Smooth muscle cell (in vitro differentiated cells): Measurements from ENCODE around the gene SYTL3. TPM values are rescaled to one million over a fixed set of nuclear protein-coding genes. Genes with fewer than 3 reads are reported as not detected.

Experiments
- DNase-seq: peaks from one replicate; lab custom pipeline; 2025; ENCODE audit not compliant: unreplicated experiment; lab: John Stamatoyannopoulos, UW
- H2AFZ ChIP-seq: fragments of 200-600 bp; sonication (generic); 2 replicates; pipeline ENCODE4 v1.6.0; 2016; ENCODE audit warnings: antibody characterized with exemption, low read depth, mild to moderate bottlenecking
- H3F3A ChIP-seq: fragments of 200-600 bp; sonication (generic); 2 replicates; pipeline ENCODE4 v1.6.0; 2017; ENCODE audit warnings: antibody characterized with exemption, low read depth
- H3K27ac ChIP-seq: fragments of 200-600 bp; sonication (generic); 2 replicates; pipeline ENCODE4 v1.5.1; 2016; ENCODE audit warnings: low read depth, mild to moderate bottlenecking
- H3K27me3 ChIP-seq: fragments of 200-600 bp; sonication (generic); 2 replicates; pipeline ENCODE4 v1.6.1; 2016; ENCODE audit warnings: low read depth, mild to moderate bottlenecking
- H3K36me3 ChIP-seq: fragments of 200-600 bp; sonication (generic); 2 replicates; pipeline ENCODE4 v1.5.1; 2016; ENCODE audit warnings: low read depth
- H3K4me1 ChIP-seq: fragments of 200-600 bp; sonication (generic); 2 replicates; pipeline ENCODE4 v1.5.1; 2016; ENCODE audit warnings: low read depth
- H3K4me2 ChIP-seq: fragments of 200-600 bp; sonication (generic); 2 replicates; pipeline ENCODE4 v1.6.0; 2016; ENCODE audit warnings: mild to moderate bottlenecking
- H3K4me3 ChIP-seq: fragments of 200-600 bp; sonication (generic); 2 replicates; pipeline ENCODE4 v1.5.1; 2016; ENCODE audit warnings: mild to moderate bottlenecking
- H3K79me2 ChIP-seq: fragments of 200-600 bp; sonication (generic); 2 replicates; pipeline ENCODE4 v1.6.0; 2016; ENCODE audit warnings: low read depth, mild to moderate bottlenecking
- H3K9ac ChIP-seq: fragments of 200-600 bp; sonication (generic); 2 replicates; pipeline ENCODE4 v1.6.0; 2016; ENCODE audit warnings: low read depth
- H3K9me3 ChIP-seq: fragments of 200-600 bp; sonication (generic); replicated peaks from 2 replicates; pipeline ENCODE4 v1.5.1; 2016; ENCODE audit warnings: low read depth
- H4K20me1 ChIP-seq: fragments of 200-600 bp; sonication (generic); 2 replicates; pipeline ENCODE4 v1.6.0; 2016; ENCODE audit warnings: low read depth
- WGBS: methylation state at CpG from one replicate; pipeline ENCODE4 v1.1.7; 2016; ENCODE audit warnings: low lambda C conversion rate; 5-methylcytosine and 5-hydroxymethylcytosine counted together
- polyA plus RNA-seq: library from polyadenylated mRNA; unstranded; fragments of >200 nt; fragmentation: Nextera tagmentation; extraction: Ambion mirVana; gene quantifications from 2 replicates; pipeline ENCODE4 v1.2.1, GENCODE V29; 2016
- total RNA-seq: library from RNA; depleted of rRNA; stranded (reverse); fragments of >200 nt; gene quantifications from 2 replicates; pipeline ENCODE4 v1.2.3, GENCODE V29; 2014
- TF ChIP-seq, protein P1 (sequence below): fragments of 200-600 bp; sonication (generic); IDR thresholded peaks from 2 replicates; pipeline ENCODE4 v1.5.1; 2017; ENCODE audit warnings: borderline replicate concordance, mild to moderate bottlenecking, antibody characterized with exemption; ENCODE audit not compliant: insufficient read depth, poor library complexity, severe bottlenecking

The SYTL3 gene
- total and polyA plus RNA-seq, 2 experiments from 2014 or later, result 0.13 to 1.2 TPM

DNA sequence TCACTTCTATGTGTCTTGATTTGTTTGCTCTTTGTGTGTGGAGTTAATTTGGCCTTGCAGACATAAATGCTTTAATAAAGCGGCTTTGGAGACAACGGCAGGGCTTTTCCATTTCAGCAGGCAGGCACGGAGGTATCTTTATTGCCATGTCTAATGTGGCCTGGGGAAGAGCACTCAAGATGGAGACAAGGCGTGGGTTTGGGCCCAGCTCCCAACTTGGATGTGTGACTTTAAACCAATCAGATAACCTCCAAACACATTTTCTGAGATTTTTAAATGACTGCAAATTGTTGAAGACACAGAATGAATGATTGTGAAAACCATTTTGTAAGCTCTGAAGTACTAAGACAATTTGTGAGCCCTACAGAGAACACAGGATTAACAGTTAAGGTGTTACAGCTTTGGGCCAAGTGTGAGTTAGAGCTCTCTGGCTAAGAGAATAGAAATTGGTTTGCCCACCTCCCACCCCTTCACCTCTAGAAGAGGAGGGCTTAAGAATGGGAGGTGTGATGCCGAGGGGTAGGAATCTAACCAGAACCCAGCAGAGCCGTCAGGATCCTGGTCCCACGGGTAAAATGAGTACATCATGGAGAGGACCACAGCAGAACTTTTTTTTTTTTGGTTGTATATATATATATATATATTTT lies 14.3 kb upstream of the SYTL3 start:
- TF ChIP-seq, protein P1, sequence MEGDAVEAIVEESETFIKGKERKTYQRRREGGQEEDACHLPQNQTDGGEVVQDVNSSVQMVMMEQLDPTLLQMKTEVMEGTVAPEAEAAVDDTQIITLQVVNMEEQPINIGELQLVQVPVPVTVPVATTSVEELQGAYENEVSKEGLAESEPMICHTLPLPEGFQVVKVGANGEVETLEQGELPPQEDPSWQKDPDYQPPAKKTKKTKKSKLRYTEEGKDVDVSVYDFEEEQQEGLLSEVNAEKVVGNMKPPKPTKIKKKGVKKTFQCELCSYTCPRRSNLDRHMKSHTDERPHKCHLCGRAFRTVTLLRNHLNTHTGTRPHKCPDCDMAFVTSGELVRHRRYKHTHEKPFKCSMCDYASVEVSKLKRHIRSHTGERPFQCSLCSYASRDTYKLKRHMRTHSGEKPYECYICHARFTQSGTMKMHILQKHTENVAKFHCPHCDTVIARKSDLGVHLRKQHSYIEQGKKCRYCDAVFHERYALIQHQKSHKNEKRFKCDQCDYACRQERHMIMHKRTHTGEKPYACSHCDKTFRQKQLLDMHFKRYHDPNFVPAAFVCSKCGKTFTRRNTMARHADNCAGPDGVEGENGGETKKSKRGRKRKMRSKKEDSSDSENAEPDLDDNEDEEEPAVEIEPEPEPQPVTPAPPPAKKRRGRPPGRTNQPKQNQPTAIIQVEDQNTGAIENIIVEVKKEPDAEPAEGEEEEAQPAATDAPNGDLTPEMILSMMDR, result no peak
- Histone ChIP-seq H3K27me3 (no peaks in the 10 kb centered on the region), H3K79me2 (peaks cover 13% of the 10 kb centered on the region), H3F3A (no peaks in the 10 kb centered on the region), H3K4me1 (no peaks in the 10 kb centered on the region), H3K36me3 (no peaks in the 10 kb centered on the region), H3K4me3 (no peak overlapping the region), H3K4me2 (no peak overlapping the region), H3K9me3 (no peaks in the 10 kb centered on the region), H2AFZ (no peak overlapping the region), H3K9ac (no peak overlapping the region), H4K20me1 (peaks cover 25% of the 10 kb centered on the region), H3K27ac (no peak overlapping the region)
- WGBS, result 89% methylated on average over 7 of the region's 7 CpGs
- no peak for DNase-seq

DNA sequence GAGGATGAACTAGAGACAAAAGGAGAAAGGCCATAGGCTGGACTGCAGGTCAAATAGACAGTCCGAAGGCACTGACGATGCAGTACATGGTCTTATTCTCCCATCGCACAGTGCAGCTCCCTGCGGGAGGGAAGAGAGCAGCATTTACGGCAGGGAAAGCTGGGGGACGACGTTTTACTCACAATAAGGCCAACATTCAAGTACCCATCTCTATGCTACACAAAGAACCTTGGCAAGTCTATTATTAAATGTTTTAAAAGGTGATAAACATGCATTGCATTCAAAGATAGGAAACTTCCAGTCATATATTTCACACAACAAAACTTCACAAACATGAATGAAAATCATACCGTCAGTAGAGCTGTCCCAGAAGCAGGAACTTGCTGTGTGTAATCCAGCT lies 13.1 kb upstream of the SYTL3 start:
- Histone ChIP-seq H3K27me3 (no peaks in the 10 kb centered on the region), H3K36me3 (no peaks in the 10 kb centered on the region), H3K4me2 (no peak overlapping the region), H3K4me3 (no peak overlapping the region), H2AFZ (no peak overlapping the region), H3K9me3 (no peaks in the 10 kb centered on the region), H3K27ac (no peak overlapping the region), H3K79me2 (peaks cover 26% of the 10 kb centered on the region), H3K4me1 (no peaks in the 10 kb centered on the region), H3K9ac (no peak overlapping the region), H3F3A (no peaks in the 10 kb centered on the region), H4K20me1 (peaks cover 38% of the 10 kb centered on the region)
- 91% methylated on average over 8 of the region's 8 CpGs for WGBS
- TF ChIP-seq, protein P1, result no peak
- DNase-seq, result no peak

GRCh38 chr6:158638324-158638854 lies 11.5 kb upstream of the SYTL3 start:
- Histone ChIP-seq H3F3A (no peaks in the 10 kb centered on the region), H3K4me3 (no peak overlapping the region), H3K4me2 (no peak overlapping the region), H3K9ac (no peak overlapping the region), H4K20me1 (peaks cover 51% of the 10 kb centered on the region), H3K79me2 (peaks cover 41% of the 10 kb centered on the region), H3K27me3 (no peaks in the 10 kb centered on the region), H3K9me3 (no peaks in the 10 kb centered on the region), H2AFZ (no peak overlapping the region), H3K36me3 (no peaks in the 10 kb centered on the region), H3K27ac (no peak overlapping the region), H3K4me1 (peaks cover 8% of the 10 kb centered on the region)
- TF ChIP-seq, protein P1, result no peak
- DNase-seq, result no peak
- 94% methylated on average over 3 of the region's 3 CpGs for WGBS

DNA sequence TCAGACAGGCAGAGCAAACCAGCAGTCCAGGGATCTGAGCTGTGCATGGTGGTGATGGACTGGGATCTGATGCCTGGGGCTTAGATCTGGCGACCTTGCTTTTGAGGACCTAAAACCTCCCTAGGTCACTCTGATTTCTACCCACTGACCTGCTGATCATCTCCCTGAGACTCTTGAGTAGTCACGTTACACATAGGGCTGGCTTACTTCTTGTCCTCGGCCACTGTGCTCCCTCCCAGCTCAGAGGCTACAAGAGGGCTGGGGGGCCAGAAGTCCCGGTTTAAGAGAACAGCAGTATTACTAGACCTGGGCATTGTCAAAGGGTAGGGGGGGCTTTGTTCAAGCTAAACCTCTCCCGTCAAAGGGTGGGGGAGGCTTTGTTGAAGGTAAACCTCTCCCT lies 10.8 kb upstream of the SYTL3 start:
- peaks cover 47% of the 10 kb centered on the region for H3K79me2 ChIP-seq
- H3K36me3 ChIP-seq, result no peaks in the 10 kb centered on the region
- H3K27me3 ChIP-seq, result no peaks in the 10 kb centered on the region
- no peak overlapping the region for H3K4me3 ChIP-seq
- H4K20me1 ChIP-seq, result peaks cover 51% of the 10 kb centered on the region
- no peak overlapping the region for H3K27ac ChIP-seq
- DNase-seq, result no peak
- TF ChIP-seq, protein P1, result no peak
- H3K4me2 ChIP-seq, result no peak overlapping the region
- no peak overlapping the region for H2AFZ ChIP-seq
- WGBS, result 93% methylated on average over 5 of the region's 5 CpGs
- no peaks in the 10 kb centered on the region for H3K9me3 ChIP-seq
- no peak overlapping the region for H3K9ac ChIP-seq
- H3F3A ChIP-seq, result no peaks in the 10 kb centered on the region
- H3K4me1 ChIP-seq, result peaks cover 13% of the 10 kb centered on the region
